Measurements from ENCODE around the gene USP46.
A peak's percentile ranks its signal among the peaks of the same experiment; 100 is the strongest.

Gene USP46

DNA sequence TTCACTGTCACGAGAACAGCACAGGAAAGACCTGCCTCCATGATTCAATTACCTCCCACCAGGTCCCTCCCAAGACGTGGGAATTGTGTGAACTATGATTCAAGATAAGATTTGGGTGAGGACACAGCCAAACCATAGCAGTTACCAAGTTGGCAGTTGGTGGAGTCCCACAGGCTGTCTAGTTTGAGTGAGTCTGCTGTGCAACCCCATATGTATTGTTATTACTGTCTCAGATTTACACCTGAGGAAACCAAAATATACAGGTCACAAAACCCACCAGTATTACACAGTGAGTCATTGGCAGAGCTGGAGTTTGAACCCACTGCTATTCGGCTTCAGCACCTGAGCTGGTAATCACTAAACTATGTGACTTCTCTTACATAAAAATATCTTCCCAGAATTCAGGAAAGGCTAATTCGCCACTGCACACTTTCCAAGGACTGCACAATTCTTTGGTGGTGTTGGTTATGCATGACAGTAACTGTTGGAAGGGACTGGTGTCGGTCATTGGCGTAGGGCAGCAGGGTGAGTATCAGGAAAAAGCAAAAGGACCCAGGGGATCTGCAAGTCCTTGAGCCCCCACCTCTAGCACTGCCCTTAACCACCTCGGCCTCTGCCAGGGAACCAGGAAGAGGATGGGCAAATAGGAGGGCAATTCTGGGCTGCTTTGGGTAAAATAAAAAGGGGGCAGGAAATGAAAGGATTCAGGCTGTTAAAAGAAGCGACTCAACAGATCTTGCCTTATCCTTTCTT, 110.1 kb downstream of the USP46 start:
- H3K27ac ChIP-seq: no peak overlapping the region
- no peak for TF ChIP-seq ZFX (IDR thresholded peaks at IDR 0.05)
- TF ChIP-seq, protein P1, sequence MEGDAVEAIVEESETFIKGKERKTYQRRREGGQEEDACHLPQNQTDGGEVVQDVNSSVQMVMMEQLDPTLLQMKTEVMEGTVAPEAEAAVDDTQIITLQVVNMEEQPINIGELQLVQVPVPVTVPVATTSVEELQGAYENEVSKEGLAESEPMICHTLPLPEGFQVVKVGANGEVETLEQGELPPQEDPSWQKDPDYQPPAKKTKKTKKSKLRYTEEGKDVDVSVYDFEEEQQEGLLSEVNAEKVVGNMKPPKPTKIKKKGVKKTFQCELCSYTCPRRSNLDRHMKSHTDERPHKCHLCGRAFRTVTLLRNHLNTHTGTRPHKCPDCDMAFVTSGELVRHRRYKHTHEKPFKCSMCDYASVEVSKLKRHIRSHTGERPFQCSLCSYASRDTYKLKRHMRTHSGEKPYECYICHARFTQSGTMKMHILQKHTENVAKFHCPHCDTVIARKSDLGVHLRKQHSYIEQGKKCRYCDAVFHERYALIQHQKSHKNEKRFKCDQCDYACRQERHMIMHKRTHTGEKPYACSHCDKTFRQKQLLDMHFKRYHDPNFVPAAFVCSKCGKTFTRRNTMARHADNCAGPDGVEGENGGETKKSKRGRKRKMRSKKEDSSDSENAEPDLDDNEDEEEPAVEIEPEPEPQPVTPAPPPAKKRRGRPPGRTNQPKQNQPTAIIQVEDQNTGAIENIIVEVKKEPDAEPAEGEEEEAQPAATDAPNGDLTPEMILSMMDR (conservative IDR thresholded peaks at IDR 0.05): no peak

DNA sequence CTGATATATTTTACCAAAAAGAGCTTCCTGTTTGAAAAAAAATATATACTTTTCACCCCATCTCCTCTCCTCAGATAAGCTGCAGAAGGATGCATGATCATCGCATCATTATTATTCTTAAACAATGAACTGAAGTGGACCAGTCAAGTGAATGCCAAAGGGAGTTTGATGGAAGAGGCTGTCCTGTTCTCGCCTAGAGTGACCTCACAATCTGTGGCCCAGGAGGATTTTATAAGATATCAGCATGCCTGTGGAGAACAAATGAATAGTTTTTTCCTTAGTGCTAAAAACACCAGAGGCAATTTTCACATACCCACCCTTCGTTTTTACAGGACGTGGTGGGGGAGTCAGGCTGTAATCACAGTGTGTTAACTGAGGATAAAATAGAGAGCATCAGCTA, 112.7 kb downstream of the USP46 start:
- H3K27ac ChIP-seq: no peak overlapping the region
- TF ChIP-seq, protein P1 (conservative IDR thresholded peaks at IDR 0.05): no peak
- TF ChIP-seq ZFX (IDR thresholded peaks at IDR 0.05): no peak

DNA sequence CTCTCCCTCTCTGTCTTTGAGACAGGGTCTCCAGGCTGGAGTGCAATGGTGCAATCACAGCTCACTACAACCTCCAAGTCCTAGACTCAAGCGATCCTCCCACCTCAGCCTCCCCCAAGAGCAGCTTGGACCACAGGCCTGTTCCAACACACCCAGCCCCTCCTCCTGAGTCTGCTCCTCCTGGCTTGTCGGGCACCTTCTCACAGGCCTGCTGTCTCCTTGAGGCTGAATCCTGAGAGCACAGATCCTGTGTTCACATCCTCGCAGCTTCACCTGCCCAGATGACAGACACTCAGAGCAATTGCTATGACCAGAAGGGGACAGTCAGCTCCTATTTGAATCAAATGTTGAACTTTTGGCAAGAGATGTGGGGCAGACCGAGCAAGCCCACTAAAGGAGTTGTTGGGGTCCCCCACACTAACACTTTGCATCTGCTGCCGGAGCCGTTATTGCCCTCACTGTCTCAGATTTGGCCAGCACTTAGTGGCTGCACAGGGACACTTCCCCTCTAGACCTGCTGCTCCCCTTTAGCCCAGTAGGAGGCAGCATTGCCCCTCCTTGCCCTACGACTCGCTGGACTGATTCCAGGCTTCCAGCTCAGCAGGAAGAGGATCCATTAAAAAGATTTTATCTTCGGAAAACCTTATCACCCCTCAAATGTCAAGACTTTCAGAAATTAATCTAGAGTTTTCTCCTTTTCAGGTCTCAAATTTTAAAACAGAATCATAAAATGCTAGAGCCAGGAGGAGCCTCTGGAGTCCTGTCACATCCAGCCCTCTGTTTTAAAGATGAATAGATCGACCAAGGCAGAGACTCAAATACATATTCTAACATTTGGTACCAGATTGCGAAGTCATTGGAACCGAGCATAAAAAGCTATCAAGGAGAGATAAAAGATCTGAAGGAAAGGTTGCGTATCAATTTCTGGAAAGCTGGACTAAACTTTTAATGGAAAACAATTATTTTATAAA, 113.7 kb downstream of the USP46 start:
- H3K27ac ChIP-seq: no peak overlapping the region
- no peak for TF ChIP-seq ZFX (IDR thresholded peaks at IDR 0.05)
- TF ChIP-seq, protein P1 (conservative IDR thresholded peaks at IDR 0.05): peak; percentile 94
